Calu3 (cell line): ENCODE measurements around the gene PLPP6. TPM values are rescaled to one million over a fixed set of nuclear protein-coding genes. Genes with fewer than 3 reads are reported as not detected.

Experiments used
- BruUV-seq: library from RNA; stranded (reverse); fragments of 400-500 nt; replicated peaks from 2 replicates; lab custom pipeline; 2021; lab: Mats Ljungman, UMichigan
- CTCF ChIA-PET: fragments of 300-600 bp; sonication (Branson Sonifier 250); formaldehyde crosslinking; loops from one replicate; lab custom pipeline; 2022; ENCODE audit warnings: antibody characterized with exemption; lab: Charles Lee
- DNase-seq: peaks from one replicate; pipeline ENCODE4 v3.0.0; 2022
- H3K27ac Mint-ChIP-seq: one replicate; pipeline ENCODE4 v1.8.0; 2022; ENCODE audit warnings: mixed read lengths; ENCODE audit not compliant: unreplicated experiment
- H3K27me3 Mint-ChIP-seq: one replicate; pipeline ENCODE4 v1.8.0; 2022; ENCODE audit warnings: mixed read lengths; ENCODE audit not compliant: unreplicated experiment
- H3K36me3 Mint-ChIP-seq: one replicate; pipeline ENCODE4 v1.8.0; 2022; ENCODE audit warnings: mild to moderate bottlenecking, moderate library complexity, mixed read lengths; ENCODE audit not compliant: insufficient read depth, unreplicated experiment
- H3K4me1 Mint-ChIP-seq: one replicate; pipeline ENCODE4 v1.8.0; 2022; ENCODE audit warnings: mild to moderate bottlenecking, low read depth, mixed read lengths; ENCODE audit not compliant: unreplicated experiment
- H3K4me3 Mint-ChIP-seq: one replicate; pipeline ENCODE4 v1.8.0; 2022; ENCODE audit warnings: mild to moderate bottlenecking, low read depth, moderate library complexity, mixed read lengths; ENCODE audit not compliant: unreplicated experiment
- H3K9me3 Mint-ChIP-seq: one replicate; pipeline ENCODE4 v1.8.0; 2022; ENCODE audit warnings: low read depth, mixed read lengths; ENCODE audit not compliant: unreplicated experiment
- intact Hi-C: fragments of 100-400 bp; cut with micrococcal nuclease; formaldehyde crosslinking; loops from one replicate; pipeline ENCODE4 v1.10.0; 2022; ENCODE audit not compliant: unreplicated experiment
- total RNA-seq: library from RNA; stranded (reverse); gene quantifications from 2 replicates; pipeline ENCODE4 v1.2.3, GENCODE V29; 2022
- TF ChIP-seq, protein P1 (sequence below): fragments of 200-600 bp; IDR thresholded peaks from one replicate; pipeline ENCODE4 v1.8.0; 2022; ENCODE audit warnings: antibody characterized with exemption; ENCODE audit not compliant: unreplicated experiment

The PLPP6 gene
- total RNA-seq, 1 experiment from 2014 or later, result 10.3 TPM

DNA sequence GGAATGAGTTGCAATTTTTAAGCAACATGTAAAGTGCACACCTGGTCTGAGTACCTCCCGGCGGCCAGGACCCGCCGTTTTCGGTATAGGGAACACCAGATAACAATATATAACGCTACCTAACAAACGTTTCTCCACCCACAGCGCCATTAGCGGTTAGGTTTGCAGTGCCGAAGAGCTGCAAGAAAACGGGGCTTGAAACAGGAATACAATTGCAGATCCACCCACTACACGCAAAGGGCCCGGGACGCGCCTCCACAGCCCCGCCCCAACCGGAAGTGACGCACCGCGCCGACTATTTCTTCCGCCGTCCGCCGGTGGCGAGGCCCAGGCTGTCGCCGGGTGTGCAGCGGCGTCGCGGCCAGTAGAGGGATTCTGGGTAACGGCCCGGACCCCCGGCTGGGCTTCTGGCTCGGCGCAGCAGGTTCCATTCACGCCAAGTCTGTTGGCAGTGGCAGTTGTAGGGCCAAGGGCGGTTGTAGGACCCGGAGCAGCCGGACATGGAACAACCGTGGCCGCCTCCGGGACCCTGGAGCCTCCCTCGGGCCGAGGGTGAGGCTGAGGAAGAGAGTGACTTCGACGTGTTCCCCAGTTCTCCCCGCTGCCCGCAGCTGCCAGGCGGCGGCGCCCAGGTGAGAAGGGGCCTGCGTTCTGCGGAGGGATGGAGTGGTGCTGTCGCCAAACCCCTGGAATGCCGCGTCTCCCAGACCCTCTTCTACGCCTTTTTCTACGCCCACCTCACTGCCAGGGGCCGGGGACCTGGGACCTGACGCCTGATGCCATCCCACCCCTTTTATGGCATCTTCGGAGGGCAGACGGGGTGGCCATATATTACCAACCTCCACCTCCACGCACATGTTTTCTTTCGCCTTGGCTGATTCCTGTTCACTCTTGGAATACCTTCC, 17.4 kb downstream of the PLPP6 start, which contains the start of gene CDC37L1:
Gene CDC37L1, plus strand, starts transcription at position 302 of the 905 bp plus-strand sequence. Its CDS starts 199 bp downstream, at position 501.
- DNase-seq, result peak; percentile 97
- H3K4me1 Mint-ChIP-seq, result no peaks in the 10 kb centered on the region
- no peaks in the 10 kb centered on the region for H3K27me3 Mint-ChIP-seq
- H3K4me3 Mint-ChIP-seq, result no peak within 1 kb of the TSS
- no peaks in the 10 kb centered on the region for H3K9me3 Mint-ChIP-seq
- H3K27ac Mint-ChIP-seq, result no peak within 1 kb of the TSS
- intact Hi-C loops, result loop anchor here (10.0 kb wide), 1 partner anchor 55 kb away; no protein-coding TSS in a partner anchor
- no TSS peak for BruUV-seq
- TF ChIP-seq, protein P1, sequence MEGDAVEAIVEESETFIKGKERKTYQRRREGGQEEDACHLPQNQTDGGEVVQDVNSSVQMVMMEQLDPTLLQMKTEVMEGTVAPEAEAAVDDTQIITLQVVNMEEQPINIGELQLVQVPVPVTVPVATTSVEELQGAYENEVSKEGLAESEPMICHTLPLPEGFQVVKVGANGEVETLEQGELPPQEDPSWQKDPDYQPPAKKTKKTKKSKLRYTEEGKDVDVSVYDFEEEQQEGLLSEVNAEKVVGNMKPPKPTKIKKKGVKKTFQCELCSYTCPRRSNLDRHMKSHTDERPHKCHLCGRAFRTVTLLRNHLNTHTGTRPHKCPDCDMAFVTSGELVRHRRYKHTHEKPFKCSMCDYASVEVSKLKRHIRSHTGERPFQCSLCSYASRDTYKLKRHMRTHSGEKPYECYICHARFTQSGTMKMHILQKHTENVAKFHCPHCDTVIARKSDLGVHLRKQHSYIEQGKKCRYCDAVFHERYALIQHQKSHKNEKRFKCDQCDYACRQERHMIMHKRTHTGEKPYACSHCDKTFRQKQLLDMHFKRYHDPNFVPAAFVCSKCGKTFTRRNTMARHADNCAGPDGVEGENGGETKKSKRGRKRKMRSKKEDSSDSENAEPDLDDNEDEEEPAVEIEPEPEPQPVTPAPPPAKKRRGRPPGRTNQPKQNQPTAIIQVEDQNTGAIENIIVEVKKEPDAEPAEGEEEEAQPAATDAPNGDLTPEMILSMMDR, result peak; percentile 42
- H3K36me3 Mint-ChIP-seq, result no peaks in the 10 kb centered on the region
- CTCF ChIA-PET, result interaction anchor here (0.7 kb wide), 1 partner anchor 22 kb away, joined by 3 read pairs; no protein-coding TSS in a partner anchor

DNA sequence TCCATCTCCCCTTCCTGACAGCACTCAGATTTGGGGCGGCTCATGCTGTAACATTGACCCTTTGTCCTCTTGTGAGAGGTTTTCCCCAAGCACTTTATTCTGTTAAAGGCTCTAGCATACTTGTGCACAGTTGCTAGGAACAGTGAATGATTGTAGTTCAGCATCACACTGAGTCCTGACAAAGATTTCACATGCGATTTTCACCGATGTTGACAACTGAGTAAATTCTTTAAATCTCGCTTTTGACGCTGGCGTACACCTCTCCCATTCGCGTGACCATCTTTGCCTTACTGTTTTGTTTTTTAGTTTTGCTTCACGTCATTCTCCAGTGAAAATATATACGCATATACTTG, 18.1 kb downstream of the PLPP6 start:
- intact Hi-C loops, result loop anchor here (10.0 kb wide), 1 partner anchor 55 kb away; no protein-coding TSS in a partner anchor
- Mint-ChIP-seq H3K27ac (no peak overlapping the region), H3K4me3 (no peak overlapping the region), H3K9me3 (no peaks in the 10 kb centered on the region), H3K27me3 (no peaks in the 10 kb centered on the region), H3K36me3 (no peaks in the 10 kb centered on the region), H3K4me1 (no peaks in the 10 kb centered on the region)
- TF ChIP-seq, protein P1, result no peak
- BruUV-seq, result no TSS peak
- CTCF ChIA-PET, result no interaction called here
- no peak for DNase-seq

DNA sequence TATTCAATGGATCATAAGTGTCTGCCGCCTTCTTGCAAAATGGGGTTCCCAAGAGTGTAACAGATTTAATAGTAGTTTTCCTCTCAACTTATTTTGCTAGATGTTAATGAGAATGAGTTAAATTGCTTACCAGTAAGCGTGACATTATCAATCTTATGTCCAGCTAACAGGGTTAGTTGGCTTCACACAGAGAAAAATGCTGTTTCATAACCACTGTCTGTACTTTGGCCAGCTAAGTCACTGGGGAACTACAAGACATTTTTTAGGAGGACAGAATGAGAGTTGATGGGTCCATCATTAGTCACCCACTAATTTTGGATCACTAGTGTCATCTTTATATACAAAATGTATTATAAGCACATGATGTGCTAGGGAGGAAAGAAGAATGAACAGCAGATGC, 18.7 kb downstream of the PLPP6 start:
- Mint-ChIP-seq H3K27ac (no peak overlapping the region), H3K4me1 (no peaks in the 10 kb centered on the region), H3K27me3 (no peaks in the 10 kb centered on the region), H3K9me3 (no peaks in the 10 kb centered on the region), H3K36me3 (no peaks in the 10 kb centered on the region), H3K4me3 (no peak overlapping the region)
- intact Hi-C loops, result loop anchor here (10.0 kb wide), 1 partner anchor 54 kb away; no protein-coding TSS in a partner anchor
- TF ChIP-seq, protein P1, result no peak
- BruUV-seq, result no TSS peak
- no peak for DNase-seq
- CTCF ChIA-PET, result no interaction called here

DNA sequence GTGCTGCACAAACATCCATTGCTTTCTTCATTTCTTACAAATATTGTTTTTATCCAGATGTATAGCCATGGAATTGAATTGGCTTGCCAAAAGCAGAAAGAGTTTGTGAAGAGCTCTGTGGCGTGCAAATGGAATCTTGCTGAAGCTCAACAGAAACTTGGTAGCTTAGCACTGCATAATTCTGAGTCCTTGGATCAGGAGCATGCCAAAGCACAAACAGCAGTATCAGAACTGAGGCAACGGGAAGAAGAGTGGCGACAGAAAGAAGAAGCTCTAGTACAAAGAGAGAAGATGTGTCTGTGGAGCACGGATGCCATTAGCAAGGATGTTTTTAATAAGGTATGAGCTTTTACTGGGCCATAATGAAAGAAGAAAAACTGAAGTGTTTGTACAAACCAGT, 22.7 kb downstream of the PLPP6 start:
- Mint-ChIP-seq H3K36me3 (peaks cover 5% of the 10 kb centered on the region), H3K9me3 (no peaks in the 10 kb centered on the region), H3K27ac (no peak overlapping the region), H3K4me3 (no peak overlapping the region), H3K4me1 (no peaks in the 10 kb centered on the region), H3K27me3 (no peaks in the 10 kb centered on the region)
- no peak for DNase-seq
- BruUV-seq, result no TSS peak
- CTCF ChIA-PET, result interaction anchor here (0.5 kb wide), 1 partner anchor 54 kb away, joined by 5 read pairs; no protein-coding TSS in a partner anchor
- TF ChIP-seq, protein P1, result no peak
- intact Hi-C loops, result loop anchor here (10.0 kb wide), 1 partner anchor 50 kb away; no protein-coding TSS in a partner anchor
